GM23248 (cell line): Measurements from ENCODE around the gene MEF2B.

Source experiments
- EZH2 ChIP-seq: fragments of 200-600 bp; sonication (generic); IDR thresholded peaks from 2 replicates; pipeline ENCODE4 v1.6.1; 2018; ENCODE audit warnings: antibody characterized with exemption, mild to moderate bottlenecking; ENCODE audit not compliant: insufficient read depth, poor library complexity, severe bottlenecking
- EZH2phosphoT487 ChIP-seq: fragments of 200-600 bp; sonication (generic); IDR thresholded peaks from 2 replicates; pipeline ENCODE4 v1.6.1; 2018; ENCODE audit warnings: antibody characterized with exemption, moderate library complexity, mild to moderate bottlenecking, low read depth; ENCODE audit not compliant: insufficient read depth

- TF ChIP-seq EZH2 (no peak), EZH2phosphoT487 (no peak)
Observed at GRCh38 chr19:19215792-19216191, 45.7 kb upstream of the MEF2B start.
